ENCODE measurements around the gene DIPK1B. TPM values are rescaled to one million over a fixed set of nuclear protein-coding genes. Genes with fewer than 3 reads are reported as not detected.

DIPK1B gene
- total RNA-seq, 1 donor from 2014 or later = 46.3 TPM

DNA sequence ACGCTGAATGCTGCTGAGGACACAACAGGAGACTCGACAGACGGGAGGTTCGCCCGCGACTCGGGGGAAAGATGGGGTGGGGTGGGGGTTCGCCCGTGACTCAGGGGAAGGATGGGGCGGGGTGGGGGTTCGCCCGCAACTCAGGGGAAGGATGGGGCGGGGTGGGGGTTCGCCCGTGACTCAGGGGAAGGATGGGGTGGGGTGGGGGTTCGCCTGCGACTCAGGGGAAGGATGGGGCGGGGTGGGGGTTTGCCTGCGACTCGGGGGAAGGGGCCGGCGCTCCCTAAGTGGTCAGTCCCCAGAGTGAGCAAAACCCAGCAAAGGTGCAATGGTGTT, 33.8 kb downstream of the DIPK1B start:
- H3K27me3 Mint-ChIP-seq (ENCODE audit: low read depth) = peaks cover 2% of the 10 kb centered on the region
- no peak for DNase-seq (ENCODE audit: low read depth, low spot score)
- no peak overlapping the region for H3K27ac Mint-ChIP-seq (ENCODE audit: unreplicated experiment)
- no peak overlapping the region for H3K4me3 Mint-ChIP-seq
- H3K9me3 Mint-ChIP-seq = no peaks in the 10 kb centered on the region
- H3K36me3 Mint-ChIP-seq (ENCODE audit: low read depth) = no peaks in the 10 kb centered on the region
- TF ChIP-seq CTCF (conservative IDR thresholded peaks at IDR 0.05) = no peak
- H3K4me1 Mint-ChIP-seq = no peaks in the 10 kb centered on the region

GRCh38 chr9:136746621-136747020, 34.2 kb downstream of the DIPK1B start:
- Mint-ChIP-seq H3K9me3 (peaks cover under 1% of the 10 kb centered on the region), H3K27me3 (ENCODE audit: low read depth) (peaks cover 5% of the 10 kb centered on the region), H3K36me3 (ENCODE audit: low read depth) (no peaks in the 10 kb centered on the region), H3K27ac (ENCODE audit: unreplicated experiment) (no peak overlapping the region), H3K4me3 (no peak overlapping the region), H3K4me1 (no peaks in the 10 kb centered on the region)
- TF ChIP-seq CTCF (conservative IDR thresholded peaks at IDR 0.05) = no peak
- no peak for DNase-seq (ENCODE audit: low read depth, low spot score)

DNA sequence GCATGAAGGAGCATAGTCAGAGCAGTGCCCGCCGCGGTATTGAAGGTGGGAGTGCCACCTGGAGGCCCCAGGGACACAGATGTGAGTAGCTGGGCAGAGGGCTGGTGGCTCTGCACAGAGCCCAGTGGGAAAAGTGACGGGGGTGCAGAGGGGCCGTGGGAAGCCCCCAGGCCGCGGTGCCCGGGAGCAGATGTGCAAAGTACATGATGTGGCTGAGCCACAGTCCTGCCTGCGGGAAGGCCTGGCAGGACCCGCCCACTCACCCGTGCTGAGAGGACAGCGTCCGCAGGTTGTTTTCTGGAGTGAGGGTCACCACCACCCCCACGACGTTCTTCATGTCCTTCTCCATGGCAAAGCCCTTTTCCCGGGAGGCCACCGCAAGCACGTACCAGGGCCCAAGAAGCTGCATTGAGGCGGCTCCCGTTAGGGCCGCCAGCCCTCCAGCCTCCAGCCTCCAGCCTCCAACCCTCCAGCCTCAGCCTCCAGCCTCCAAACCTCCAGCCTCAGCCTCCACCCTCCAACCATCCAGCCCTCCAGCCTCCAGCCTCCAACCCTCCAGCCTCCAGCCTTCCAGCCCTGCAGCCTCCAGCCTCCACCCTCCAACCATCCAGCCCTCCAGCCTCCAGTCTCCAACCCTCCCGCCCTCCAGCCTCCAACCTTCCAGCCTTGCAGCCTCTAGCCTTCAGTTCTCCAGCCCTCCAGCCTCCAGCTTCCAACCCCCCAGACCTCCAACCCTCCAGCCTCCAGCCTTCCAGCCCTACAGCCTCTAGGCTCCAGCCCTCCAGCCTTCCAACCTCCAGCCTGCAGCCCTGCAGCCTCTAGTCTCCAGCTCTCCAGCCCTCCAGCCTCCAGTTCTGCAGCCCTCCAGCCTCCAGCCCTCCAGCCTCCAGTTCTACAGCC, 35.0 kb downstream of the DIPK1B start:
- H3K27ac Mint-ChIP-seq (ENCODE audit: unreplicated experiment) = no peak overlapping the region
- peaks cover 11% of the 10 kb centered on the region for H3K27me3 Mint-ChIP-seq (ENCODE audit: low read depth)
- no peak overlapping the region for H3K4me3 Mint-ChIP-seq
- H3K4me1 Mint-ChIP-seq = no peaks in the 10 kb centered on the region
- H3K36me3 Mint-ChIP-seq (ENCODE audit: low read depth) = no peaks in the 10 kb centered on the region
- H3K9me3 Mint-ChIP-seq = peaks cover 4% of the 10 kb centered on the region
- DNase-seq (ENCODE audit: low read depth, low spot score) = no peak
- TF ChIP-seq CTCF (conservative IDR thresholded peaks at IDR 0.05) = no peak

DNA sequence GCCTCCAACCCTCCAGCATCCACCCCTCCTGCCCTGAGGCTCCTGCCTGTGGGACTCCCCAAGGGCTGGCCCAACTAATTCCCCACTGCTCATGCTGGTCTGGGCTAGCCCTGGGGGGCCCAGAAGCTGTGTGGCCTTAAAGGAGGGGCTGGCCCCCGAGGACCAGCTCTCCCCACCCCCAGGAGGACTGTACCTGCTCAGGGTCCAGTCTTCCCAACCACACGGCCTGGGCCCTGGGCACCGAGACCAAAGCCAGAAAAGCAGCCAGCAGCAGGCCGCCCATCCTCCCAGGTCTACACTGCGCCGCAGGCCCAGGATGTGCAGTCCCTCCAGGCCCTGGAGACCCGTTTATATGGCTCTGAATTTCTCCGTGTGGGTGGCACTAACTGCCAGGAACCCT, 35.8 kb downstream of the DIPK1B start, which contains the start of gene LCN6:
LCN6 (minus strand) TSS at position 325 of the 400 bp plus-strand sequence; CDS start at position 283, 42 bp downstream.
- TF ChIP-seq CTCF (conservative IDR thresholded peaks at IDR 0.05) = no peak
- Mint-ChIP-seq H3K27ac (ENCODE audit: unreplicated experiment) (no peak within 1 kb of the TSS), H3K4me1 (no peaks in the 10 kb centered on the region), H3K27me3 (ENCODE audit: low read depth) (peaks cover 13% of the 10 kb centered on the region), H3K4me3 (no peak within 1 kb of the TSS), H3K9me3 (peaks cover 6% of the 10 kb centered on the region), H3K36me3 (ENCODE audit: low read depth) (no peaks in the 10 kb centered on the region)
- no peak for DNase-seq (ENCODE audit: low read depth, low spot score)

- Mint-ChIP-seq H3K27me3 (ENCODE audit: low read depth) (peaks cover 13% of the 10 kb centered on the region), H3K27ac (ENCODE audit: unreplicated experiment) (no peak overlapping the region), H3K4me3 (no peak overlapping the region), H3K36me3 (ENCODE audit: low read depth) (no peaks in the 10 kb centered on the region), H3K4me1 (no peaks in the 10 kb centered on the region), H3K9me3 (peaks cover 6% of the 10 kb centered on the region)
- no peak for DNase-seq (ENCODE audit: low read depth, low spot score)
- TF ChIP-seq CTCF (conservative IDR thresholded peaks at IDR 0.05) = no peak
Observed at GRCh38 chr9:136748666-136749611, 36.6 kb downstream of the DIPK1B start.

Data from neural crest cell (in vitro differentiated cells).